AG10803 (cell line): Measurements from ENCODE around the gene BRD1.

Experiments
- DNase-seq: peaks from one replicate; pipeline ENCODE4 v3.0.0; 2010; ENCODE audit warnings: low read depth
- H3K4me3 ChIP-seq: 2 replicates; pipeline ENCODE4 v1.5.1; 2011; ENCODE audit warnings: mild to moderate bottlenecking, low read length, control low read depth
- TF ChIP-seq, protein P1 (sequence below): conservative IDR thresholded peaks from 2 replicates; pipeline ENCODE4 v1.5.1; 2011; ENCODE audit warnings: mild to moderate bottlenecking, low read length, control low read depth, inconsistent platforms

BRD1 gene

GRCh38 chr22:49770547-49771265 lies 57.0 kb downstream of the BRD1 start:
- TF ChIP-seq, protein P1, sequence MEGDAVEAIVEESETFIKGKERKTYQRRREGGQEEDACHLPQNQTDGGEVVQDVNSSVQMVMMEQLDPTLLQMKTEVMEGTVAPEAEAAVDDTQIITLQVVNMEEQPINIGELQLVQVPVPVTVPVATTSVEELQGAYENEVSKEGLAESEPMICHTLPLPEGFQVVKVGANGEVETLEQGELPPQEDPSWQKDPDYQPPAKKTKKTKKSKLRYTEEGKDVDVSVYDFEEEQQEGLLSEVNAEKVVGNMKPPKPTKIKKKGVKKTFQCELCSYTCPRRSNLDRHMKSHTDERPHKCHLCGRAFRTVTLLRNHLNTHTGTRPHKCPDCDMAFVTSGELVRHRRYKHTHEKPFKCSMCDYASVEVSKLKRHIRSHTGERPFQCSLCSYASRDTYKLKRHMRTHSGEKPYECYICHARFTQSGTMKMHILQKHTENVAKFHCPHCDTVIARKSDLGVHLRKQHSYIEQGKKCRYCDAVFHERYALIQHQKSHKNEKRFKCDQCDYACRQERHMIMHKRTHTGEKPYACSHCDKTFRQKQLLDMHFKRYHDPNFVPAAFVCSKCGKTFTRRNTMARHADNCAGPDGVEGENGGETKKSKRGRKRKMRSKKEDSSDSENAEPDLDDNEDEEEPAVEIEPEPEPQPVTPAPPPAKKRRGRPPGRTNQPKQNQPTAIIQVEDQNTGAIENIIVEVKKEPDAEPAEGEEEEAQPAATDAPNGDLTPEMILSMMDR = no peak
- no peak for DNase-seq
- no peak overlapping the region for H3K4me3 ChIP-seq

- no peak for DNase-seq
- no peak overlapping the region for H3K4me3 ChIP-seq
- TF ChIP-seq, protein P1 = no peak
These were observed 57.8 kb downstream of the BRD1 start for GRCh38 chr22:49769691-49770546.

DNA sequence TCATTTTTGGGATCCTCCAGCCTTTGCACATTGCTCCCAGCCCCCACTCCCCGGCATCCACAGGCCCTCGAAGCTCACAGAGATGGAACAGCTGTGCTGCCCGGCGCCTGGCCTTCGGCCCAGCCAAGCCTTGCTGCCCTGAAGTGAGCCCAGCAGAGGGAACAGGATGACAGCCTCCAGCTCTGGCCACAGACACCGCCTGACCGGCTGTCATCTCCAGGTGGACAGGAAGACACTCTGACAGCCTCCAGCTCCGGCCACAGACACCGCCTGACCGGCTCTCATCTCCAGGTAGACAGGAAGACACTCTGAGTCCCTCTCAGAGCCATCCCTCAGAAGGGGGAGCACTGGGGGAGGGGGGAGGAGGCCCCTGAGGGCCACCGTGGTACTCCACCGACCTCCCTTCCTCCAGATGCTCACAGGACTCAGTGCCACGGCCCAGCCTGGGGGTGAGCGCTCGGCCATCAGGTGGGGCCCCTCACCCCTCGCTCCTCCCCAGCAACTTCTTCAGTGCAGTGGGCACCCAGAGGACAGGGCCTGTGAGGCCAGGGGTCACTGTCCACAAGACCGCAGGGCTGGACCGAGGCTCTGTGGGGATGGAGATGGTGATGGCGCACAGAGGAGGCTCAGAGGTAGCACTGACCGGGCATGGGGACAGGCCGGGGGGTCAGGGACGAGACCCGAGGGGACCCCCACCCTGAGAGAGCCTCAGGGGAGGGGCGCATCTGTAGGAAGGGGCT lies 58.6 kb downstream of the BRD1 start:
- peak; percentile 43 for DNase-seq
- TF ChIP-seq, protein P1 = no peak
- no peak overlapping the region for H3K4me3 ChIP-seq

DNA sequence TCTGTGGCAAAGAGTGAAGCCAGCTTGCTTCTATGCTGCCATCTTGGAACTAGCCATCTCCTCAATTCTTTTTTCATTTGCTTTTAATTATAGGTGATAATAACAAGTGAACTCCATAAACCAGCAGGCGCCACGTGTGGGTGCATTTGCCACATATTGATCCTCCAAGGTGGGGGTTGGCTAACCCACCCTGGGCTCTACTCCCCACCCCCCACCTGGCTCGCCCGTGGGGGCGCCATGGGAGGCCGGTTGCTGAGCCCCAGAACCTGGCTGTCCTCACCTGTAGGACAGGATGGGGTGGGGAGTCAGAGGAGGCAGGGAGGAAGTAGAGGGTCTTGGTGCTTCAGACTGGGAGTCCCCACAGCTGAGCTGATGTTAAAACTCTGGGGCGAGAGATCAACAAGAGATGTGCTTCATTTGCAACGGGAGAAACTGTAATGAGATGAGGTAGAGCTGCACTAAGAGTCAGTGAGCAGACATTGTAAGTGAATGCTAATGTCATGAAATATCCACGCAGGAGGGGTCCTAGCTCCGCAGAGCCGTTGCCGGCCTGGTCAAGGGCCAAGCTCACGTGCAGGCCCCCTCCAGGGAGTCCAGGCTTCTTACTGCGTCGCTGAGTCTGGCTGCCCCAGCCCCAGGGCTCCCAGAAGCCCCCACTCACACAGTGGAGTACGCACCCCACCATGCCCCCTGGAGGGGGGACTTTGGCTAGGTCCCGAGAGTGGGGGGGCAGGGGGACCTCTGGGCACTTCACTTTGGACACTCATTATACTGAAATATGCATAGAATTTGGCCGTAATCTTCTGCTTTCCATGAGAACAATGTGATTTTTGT lies 59.4 kb downstream of the BRD1 start:
- TF ChIP-seq, protein P1 = no peak
- DNase-seq = no peak
- H3K4me3 ChIP-seq = no peak overlapping the region

DNA sequence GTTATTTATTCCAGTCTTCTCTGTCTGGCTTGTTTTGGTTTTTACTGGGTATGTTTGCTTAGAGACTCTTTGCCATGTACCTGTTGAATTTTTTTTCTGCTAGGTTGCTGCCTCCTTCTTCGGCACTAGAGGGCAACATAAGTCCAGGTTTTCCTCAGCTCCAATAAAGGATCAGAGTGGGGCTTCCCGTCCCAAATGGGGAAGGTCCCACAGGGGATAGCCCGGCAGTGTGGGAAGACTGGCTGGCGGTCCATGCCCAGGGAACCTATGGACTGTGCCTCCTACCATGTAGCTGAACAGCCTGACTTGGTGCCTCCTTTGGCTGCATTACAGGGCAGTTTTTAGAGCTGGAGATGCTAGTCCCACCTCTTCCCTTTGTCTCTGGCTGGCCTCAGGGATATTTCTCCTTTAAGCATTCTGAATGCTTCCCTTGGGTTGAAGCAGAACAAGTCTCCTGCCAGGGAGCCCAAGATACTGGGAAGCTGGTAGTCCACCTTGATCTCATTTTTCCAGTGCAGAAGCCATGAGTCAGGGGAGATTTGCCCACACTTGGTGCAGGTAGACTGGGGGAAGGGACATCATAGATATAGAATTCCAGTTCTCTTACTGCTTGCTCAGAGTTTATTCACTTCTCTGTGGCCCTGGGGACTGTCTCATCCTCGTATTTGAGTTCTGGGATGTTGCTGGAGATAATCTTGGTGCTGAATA lies 60.2 kb downstream of the BRD1 start:
- TF ChIP-seq, protein P1 = peak; percentile 74
- H3K4me3 ChIP-seq = no peak overlapping the region
- peak; percentile 39 for DNase-seq

DNA sequence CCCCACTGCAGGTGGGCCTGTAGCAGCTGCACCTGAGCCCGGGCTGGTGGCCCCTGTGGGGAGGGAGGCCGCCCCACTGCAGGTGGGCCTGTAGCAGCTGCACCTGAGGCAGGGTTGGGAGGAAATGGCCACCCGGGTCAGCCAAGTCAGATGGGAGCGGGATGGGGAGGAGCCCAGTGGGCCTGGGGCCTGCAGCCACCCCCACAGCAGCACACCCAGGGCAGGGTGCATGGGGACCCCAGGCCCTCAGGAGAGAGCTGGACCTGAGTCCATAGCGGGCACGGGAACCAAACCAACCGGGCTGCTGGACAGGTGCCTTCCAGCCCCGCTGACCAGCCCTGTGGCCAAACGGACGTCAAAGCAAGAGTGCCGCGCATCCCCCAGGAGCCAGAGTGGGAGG lies 61.7 kb downstream of the BRD1 start:
- no peak for DNase-seq
- TF ChIP-seq, protein P1 = no peak
- H3K4me3 ChIP-seq = no peak overlapping the region
